HG03135 (cell line): ENCODE measurements around the gene CAPG.
"Not testable (repeated sequence)": the region's sequence is repeated elsewhere in the genome, so short reads cannot be mapped to it uniquely, and the experiment has no call there.

Experiments used
- ATAC-seq: cut with Tn5 transposase; IDR thresholded peaks from one replicate; pipeline ENCODE4 v1.9.1; 2021; ENCODE audit warnings: mild to moderate bottlenecking, moderate library complexity; ENCODE audit not compliant: unreplicated experiment

CAPG gene

GRCh38 chr2:85398426-85399182 is 11.6 kb downstream of the CAPG start:
- no peak for ATAC-seq

GRCh38 chr2:85397925-85398331 is 12.2 kb downstream of the CAPG start:
- ATAC-seq: no peak

- no peak for ATAC-seq
Observed at GRCh38 chr2:85396531-85397470, 13.4 kb downstream of the CAPG start.

- ATAC-seq: no peak
Observed at GRCh38 chr2:85395912-85396475, 14.2 kb downstream of the CAPG start.

- ATAC-seq: no peak
Observed at GRCh38 chr2:85394976-85395375, 15.2 kb downstream of the CAPG start.

GRCh38 chr2:85394261-85394681 is 15.9 kb downstream of the CAPG start:
- ATAC-seq: no peak

GRCh38 chr2:85393836-85394235 is 16.3 kb downstream of the CAPG start:
- ATAC-seq: no peak

GRCh38 chr2:85390941-85391669 is 19.1 kb downstream of the CAPG start:
- no peak for ATAC-seq

- no peak for ATAC-seq
Observed at GRCh38 chr2:85388878-85389538, 21.2 kb downstream of the CAPG start.

GRCh38 chr2:85387754-85388153 is 22.4 kb downstream of the CAPG start:
- ATAC-seq: no peak

- ATAC-seq: no peak
Observed at GRCh38 chr2:85385746-85386145, 24.4 kb downstream of the CAPG start.

- no peak for ATAC-seq
Observed at GRCh38 chr2:85383850-85384249, 26.3 kb downstream of the CAPG start.

GRCh38 chr2:85383151-85383550 is 27.0 kb downstream of the CAPG start:
- ATAC-seq: not testable (repeated sequence)

GRCh38 chr2:85380048-85380447 is 30.1 kb downstream of the CAPG start:
- no peak for ATAC-seq

GRCh38 chr2:85378257-85378656 is 31.9 kb downstream of the CAPG start:
- no peak for ATAC-seq

- no peak for ATAC-seq
Observed at GRCh38 chr2:85377083-85377482, 33.1 kb downstream of the CAPG start.

- no peak for ATAC-seq
Observed at GRCh38 chr2:85376291-85377065, 33.7 kb downstream of the CAPG start.

GRCh38 chr2:85371045-85371444 is 39.1 kb downstream of the CAPG start:
- ATAC-seq: no peak

GRCh38 chr2:85369500-85369899 is 40.7 kb downstream of the CAPG start:
- ATAC-seq: no peak

GRCh38 chr2:85368921-85369320 is 41.2 kb downstream of the CAPG start:
- ATAC-seq: no peak
